Mesothelial cell of epicardium (in vitro differentiated cells): ENCODE measurements around the gene AJAP1. TPM values are rescaled to one million over a fixed set of nuclear protein-coding genes. Genes with fewer than 3 reads are reported as not detected.

Experiments
- DNase-seq, 2 experiments: peaks; one replicate each; pipeline ENCODE4 v3.0.0; 2021; ENCODE audit warnings: low spot score in 2 of 2; ENCODE audit not compliant: unreplicated experiment in 2 of 2
- H3K27ac Mint-ChIP-seq: 2 replicates; pipeline ENCODE4 v1.8.0; 2021; ENCODE audit warnings: mixed read lengths
- H3K27me3 Mint-ChIP-seq: 2 replicates; pipeline ENCODE4 v1.8.0; 2021; ENCODE audit warnings: low read depth, mixed read lengths
- H3K36me3 Mint-ChIP-seq: 2 replicates; pipeline ENCODE4 v1.8.0; 2021; ENCODE audit warnings: mixed read lengths
- H3K4me1 Mint-ChIP-seq: 2 replicates; pipeline ENCODE4 v1.8.0; 2021; ENCODE audit warnings: mixed read lengths
- H3K4me3 Mint-ChIP-seq: 2 replicates; pipeline ENCODE4 v1.8.0; 2021; ENCODE audit warnings: mild to moderate bottlenecking, moderate library complexity, mixed read lengths
- H3K9me3 Mint-ChIP-seq: 2 replicates; pipeline ENCODE4 v1.8.0; 2021; ENCODE audit warnings: mixed read lengths
- CTCF ChIP-seq: fragments of 200-600 bp; sonication (generic); IDR thresholded peaks from one replicate; pipeline ENCODE4 v1.5.0; 2021; ENCODE audit warnings: antibody characterized with exemption; ENCODE audit not compliant: unreplicated experiment
- total RNA-seq: library from RNA; stranded (reverse); gene quantifications from 3 replicates; pipeline ENCODE4 v1.2.1, GENCODE V29; 2021

AJAP1 gene
- total RNA-seq, 1 donor from 2014 or later, result 2.4 TPM

GRCh38 chr1:4660917-4661594 is 6.6 kb downstream of the AJAP1 start:
- no peak for TF ChIP-seq CTCF
- Mint-ChIP-seq H3K27me3 (peaks cover 79% of the 10 kb centered on the region), H3K9me3 (no peaks in the 10 kb centered on the region), H3K4me1 (peaks cover 29% of the 10 kb centered on the region), H3K36me3 (no peaks in the 10 kb centered on the region), H3K4me3 (no peak overlapping the region), H3K27ac (no peak overlapping the region)
- no peak for DNase-seq

- Mint-ChIP-seq H3K4me3 (no peak overlapping the region), H3K36me3 (no peaks in the 10 kb centered on the region), H3K9me3 (no peaks in the 10 kb centered on the region), H3K27ac (no peak overlapping the region), H3K4me1 (peaks cover 24% of the 10 kb centered on the region), H3K27me3 (peaks cover 74% of the 10 kb centered on the region)
- no peak for TF ChIP-seq CTCF
- no peak for DNase-seq
Measured at GRCh38 chr1:4661595-4661917, 7.1 kb downstream of the AJAP1 start.

GRCh38 chr1:4662168-4662567 is 7.8 kb downstream of the AJAP1 start:
- no peak overlapping the region for H3K4me3 Mint-ChIP-seq
- no peaks in the 10 kb centered on the region for H3K36me3 Mint-ChIP-seq
- no peaks in the 10 kb centered on the region for H3K9me3 Mint-ChIP-seq
- H3K27me3 Mint-ChIP-seq, result peaks cover 67% of the 10 kb centered on the region
- H3K27ac Mint-ChIP-seq, result no peak overlapping the region
- H3K4me1 Mint-ChIP-seq, result peaks cover 23% of the 10 kb centered on the region
- TF ChIP-seq CTCF, result no peak
- DNase-seq, result no peak

- no peaks in the 10 kb centered on the region for H3K9me3 Mint-ChIP-seq
- H3K4me3 Mint-ChIP-seq, result no peak overlapping the region
- H3K27me3 Mint-ChIP-seq, result peaks cover 64% of the 10 kb centered on the region
- H3K27ac Mint-ChIP-seq, result no peak overlapping the region
- peaks cover 23% of the 10 kb centered on the region for H3K4me1 Mint-ChIP-seq
- TF ChIP-seq CTCF, result no peak
- H3K36me3 Mint-ChIP-seq, result no peaks in the 10 kb centered on the region
- no peak for DNase-seq
Measured at GRCh38 chr1:4662723-4663122, 8.3 kb downstream of the AJAP1 start.

- Mint-ChIP-seq H3K4me1 (peaks cover 22% of the 10 kb centered on the region), H3K9me3 (no peaks in the 10 kb centered on the region), H3K27ac (no peak overlapping the region), H3K4me3 (no peak overlapping the region), H3K27me3 (peaks cover 53% of the 10 kb centered on the region), H3K36me3 (no peaks in the 10 kb centered on the region)
- no peak for DNase-seq
- TF ChIP-seq CTCF, result no peak
Measured at GRCh38 chr1:4664095-4664494, 9.7 kb downstream of the AJAP1 start.

- TF ChIP-seq CTCF, result no peak
- Mint-ChIP-seq H3K36me3 (no peaks in the 10 kb centered on the region), H3K27ac (no peak overlapping the region), H3K4me1 (peaks cover 16% of the 10 kb centered on the region), H3K4me3 (no peak overlapping the region), H3K9me3 (no peaks in the 10 kb centered on the region), H3K27me3 (peaks cover 48% of the 10 kb centered on the region)
- no peak for DNase-seq
Measured at GRCh38 chr1:4664606-4665005, 10.2 kb downstream of the AJAP1 start.
